OCI-LY1 (cell line): ENCODE data around the gene ST7.

ENCODE experiments used
- CTCF ChIP-seq: fragments of 200-600 bp; sonication (generic), shearing (Covaris generic); IDR thresholded peaks from 2 replicates; pipeline ENCODE4 v1.5.1; 2017; ENCODE audit warnings: mild to moderate bottlenecking, antibody characterized with exemption, low read length, moderate library complexity, mixed read lengths
- EZH2 ChIP-seq: fragments of 200-600 bp; sonication (generic), shearing (Covaris generic); IDR thresholded peaks from 2 replicates; pipeline ENCODE4 v1.8.0; 2017; ENCODE audit warnings: borderline replicate concordance, mixed run types, mild to moderate bottlenecking, antibody characterized with exemption, low read length, moderate library complexity, mixed read lengths

- no peak for TF ChIP-seq EZH2
- no peak for TF ChIP-seq CTCF
These were observed 179.8 kb downstream of the ST7 start for GRCh38 chr7:117133125-117133524.
